ENCODE data around the gene CPD. TPM values are rescaled to one million over a fixed set of nuclear protein-coding genes. Genes with fewer than 3 reads are reported as not detected.

The CPD gene
- total RNA-seq, 2 donors from 2014 or later: 56.5 to 89.5 TPM

DNA sequence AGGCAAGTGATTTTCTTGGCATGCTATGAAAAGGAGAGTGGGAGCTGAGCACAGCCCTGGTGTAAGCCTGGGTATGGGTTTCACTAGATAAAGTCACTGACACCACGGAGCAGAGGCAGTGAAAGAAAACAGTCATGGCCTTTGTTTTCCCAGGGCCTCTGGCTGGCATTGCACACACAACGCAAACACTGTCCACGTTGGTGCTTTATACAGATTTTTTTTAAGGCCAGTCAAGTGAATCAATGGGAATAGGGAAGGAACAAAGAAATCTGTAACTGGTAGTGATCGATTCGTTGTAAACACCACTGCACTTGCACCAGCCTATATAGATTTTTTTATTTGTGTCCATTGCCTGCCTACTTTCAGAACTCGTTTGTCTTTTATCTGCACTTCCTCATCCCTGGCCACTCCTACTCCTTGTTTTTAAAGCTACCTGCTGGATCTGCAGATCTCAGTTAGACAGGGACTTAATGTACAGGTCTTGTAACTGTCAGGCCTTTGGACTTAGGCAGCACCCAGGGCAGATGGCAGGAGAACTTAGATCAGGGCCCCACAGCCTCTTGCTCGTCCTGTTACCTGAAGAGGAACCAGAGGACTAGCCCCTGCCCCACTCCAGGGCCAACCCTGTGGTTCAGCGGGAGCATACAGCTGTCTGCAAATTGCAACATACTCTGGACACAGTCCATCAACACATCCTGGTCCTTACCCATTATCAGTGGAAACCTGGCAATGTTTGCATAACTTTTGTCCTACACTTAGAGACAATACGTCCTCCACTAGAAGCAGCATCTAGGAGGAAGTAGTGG, 34.2 kb upstream of the CPD start:
- Histone ChIP-seq H3K9me3 (no peaks in the 10 kb centered on the region), H3K9ac (ENCODE audit: low read depth in 2 of 2, low read length in 2 of 2) (peak overlapping the region in 1 of 2 donors; percentile 74), H3K27me3 (no peaks in the 10 kb centered on the region), H3K4me1 (no peaks in the 10 kb centered on the region), H3K27ac (peak overlapping the region; percentile 84), H3K4me3 (no peak overlapping the region), H3K36me3 (no peaks in the 10 kb centered on the region)
- intact Hi-C loops (cut with DNase I): loop anchor here (10.0 kb wide), 1 partner anchor 130 kb away; the partner anchor contains the start of gene GOSR1
- DNase-seq: peak; percentile 82
- TF ChIP-seq, protein P1, sequence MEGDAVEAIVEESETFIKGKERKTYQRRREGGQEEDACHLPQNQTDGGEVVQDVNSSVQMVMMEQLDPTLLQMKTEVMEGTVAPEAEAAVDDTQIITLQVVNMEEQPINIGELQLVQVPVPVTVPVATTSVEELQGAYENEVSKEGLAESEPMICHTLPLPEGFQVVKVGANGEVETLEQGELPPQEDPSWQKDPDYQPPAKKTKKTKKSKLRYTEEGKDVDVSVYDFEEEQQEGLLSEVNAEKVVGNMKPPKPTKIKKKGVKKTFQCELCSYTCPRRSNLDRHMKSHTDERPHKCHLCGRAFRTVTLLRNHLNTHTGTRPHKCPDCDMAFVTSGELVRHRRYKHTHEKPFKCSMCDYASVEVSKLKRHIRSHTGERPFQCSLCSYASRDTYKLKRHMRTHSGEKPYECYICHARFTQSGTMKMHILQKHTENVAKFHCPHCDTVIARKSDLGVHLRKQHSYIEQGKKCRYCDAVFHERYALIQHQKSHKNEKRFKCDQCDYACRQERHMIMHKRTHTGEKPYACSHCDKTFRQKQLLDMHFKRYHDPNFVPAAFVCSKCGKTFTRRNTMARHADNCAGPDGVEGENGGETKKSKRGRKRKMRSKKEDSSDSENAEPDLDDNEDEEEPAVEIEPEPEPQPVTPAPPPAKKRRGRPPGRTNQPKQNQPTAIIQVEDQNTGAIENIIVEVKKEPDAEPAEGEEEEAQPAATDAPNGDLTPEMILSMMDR (IDR thresholded peaks at IDR 0.05): no peak

- TF ChIP-seq, protein P1 (IDR thresholded peaks at IDR 0.05): no peak
- no peaks in the 10 kb centered on the region for H3K4me1 ChIP-seq
- no peak for DNase-seq
- no peaks in the 10 kb centered on the region for H3K36me3 ChIP-seq
- H3K27me3 ChIP-seq: no peaks in the 10 kb centered on the region
- intact Hi-C loops (cut with DNase I): loop anchor here (10.0 kb wide), 1 partner anchor 130 kb away; the partner anchor contains the start of gene GOSR1
- H3K9me3 ChIP-seq: no peaks in the 10 kb centered on the region
- H3K27ac ChIP-seq: peak overlapping the region; percentile 84
- H3K4me3 ChIP-seq: no peak overlapping the region
- peak overlapping the region in 1 of 2 donors; percentile 74 for H3K9ac ChIP-seq (ENCODE audit: low read depth in 2 of 2, low read length in 2 of 2)
Measured at GRCh38 chr17:30345089-30345433, 33.7 kb upstream of the CPD start.

DNA sequence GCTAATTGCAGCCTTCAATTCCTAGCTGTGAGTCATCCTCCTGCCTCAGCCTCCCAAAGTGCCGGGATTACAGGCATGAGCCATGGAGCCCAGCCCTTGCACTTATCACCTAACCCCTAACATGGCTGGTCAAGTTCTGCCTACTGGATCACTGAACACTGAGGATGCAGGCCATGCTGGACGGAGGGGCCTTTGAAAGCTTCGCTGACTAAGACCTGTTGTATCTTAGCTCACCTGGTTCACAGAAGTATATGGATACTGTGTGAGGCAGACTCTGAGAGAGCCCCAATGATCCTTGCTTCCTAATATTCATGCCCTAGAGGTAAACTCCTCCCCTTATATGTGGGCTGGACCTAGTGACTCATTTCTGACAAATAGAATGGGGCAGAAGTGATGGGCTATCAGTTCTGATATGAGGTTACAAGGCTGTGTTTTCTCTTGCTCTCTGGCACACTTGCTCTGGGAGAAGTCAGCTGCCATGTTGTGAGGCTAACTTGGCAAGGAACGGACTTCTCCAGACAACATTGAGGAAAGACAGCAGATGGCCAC, 33.1 kb upstream of the CPD start:
- intact Hi-C loops (cut with DNase I): loop anchor here (10.0 kb wide), 1 partner anchor 129 kb away; the partner anchor contains the start of gene GOSR1
- H3K9me3 ChIP-seq: no peaks in the 10 kb centered on the region
- DNase-seq: no peak
- TF ChIP-seq, protein P1 (IDR thresholded peaks at IDR 0.05): no peak
- H3K9ac ChIP-seq (ENCODE audit: low read depth in 2 of 2, low read length in 2 of 2): no peak overlapping the region
- H3K27me3 ChIP-seq: no peaks in the 10 kb centered on the region
- no peak overlapping the region for H3K4me3 ChIP-seq
- no peaks in the 10 kb centered on the region for H3K4me1 ChIP-seq
- H3K27ac ChIP-seq: peak overlapping the region; percentile 84
- no peaks in the 10 kb centered on the region for H3K36me3 ChIP-seq

- TF ChIP-seq, protein P1 (IDR thresholded peaks at IDR 0.05): no peak
- intact Hi-C loops (cut with DNase I): loop anchor here (10.0 kb wide), 1 partner anchor 128 kb away; the partner anchor contains the start of gene GOSR1
- no peaks in the 10 kb centered on the region for H3K36me3 ChIP-seq
- DNase-seq: no peak
- no peak overlapping the region for H3K27ac ChIP-seq
- no peak overlapping the region for H3K9ac ChIP-seq (ENCODE audit: low read depth in 2 of 2, low read length in 2 of 2)
- no peaks in the 10 kb centered on the region for H3K4me1 ChIP-seq
- H3K27me3 ChIP-seq: no peaks in the 10 kb centered on the region
- H3K4me3 ChIP-seq: no peak overlapping the region
- no peaks in the 10 kb centered on the region for H3K9me3 ChIP-seq
Measured at GRCh38 chr17:30346221-30346795, 32.4 kb upstream of the CPD start.

DNA sequence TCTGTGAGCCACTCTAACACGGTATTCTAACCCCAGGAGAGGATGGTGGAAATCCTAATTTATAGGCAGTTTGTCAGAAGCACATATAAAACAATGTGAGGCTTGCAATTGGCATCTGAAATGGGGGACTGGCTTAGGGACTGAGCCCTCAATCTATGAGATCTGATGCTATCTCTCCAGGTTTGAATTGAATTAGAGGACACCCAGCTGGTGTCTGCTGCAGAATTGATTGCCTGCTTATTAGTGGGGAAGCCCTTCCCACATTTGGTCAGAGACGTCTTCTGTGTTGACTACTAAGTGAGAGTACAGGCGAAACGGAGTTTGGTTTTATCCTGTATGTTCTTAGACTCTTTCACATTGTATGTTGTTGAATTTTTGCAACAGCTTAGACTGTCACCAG, 31.2 kb upstream of the CPD start:
- TF ChIP-seq, protein P1 (IDR thresholded peaks at IDR 0.05): no peak
- intact Hi-C loops (cut with DNase I): loop anchor here (10.0 kb wide), 1 partner anchor 127 kb away; the partner anchor contains the start of gene GOSR1
- Histone ChIP-seq H3K9me3 (no peaks in the 10 kb centered on the region), H3K9ac (ENCODE audit: low read depth in 2 of 2, low read length in 2 of 2) (no peak overlapping the region), H3K4me3 (no peak overlapping the region), H3K36me3 (no peaks in the 10 kb centered on the region), H3K27me3 (no peaks in the 10 kb centered on the region), H3K4me1 (no peaks in the 10 kb centered on the region), H3K27ac (no peak overlapping the region)
- no peak for DNase-seq
